Measurements from ENCODE around the gene KRTCAP2.
"Not testable (repeated sequence)": the region's sequence is repeated elsewhere in the genome, so short reads cannot be mapped to it uniquely, and the experiment has no call there.

The KRTCAP2 gene

GRCh38 chr1:155172732-155173477, at the start of gene KRTCAP2:
KRTCAP2 (minus strand) TSS chr1:155173304; CDS start chr1:155173224, 80 bp downstream.
- H3K27ac ChIP-seq, result peak within 1 kb of the TSS; percentile 90
- no peak for TF ChIP-seq ZFX (IDR thresholded peaks at IDR 0.05)
- TF ChIP-seq CTCF (conservative IDR thresholded peaks at IDR 0.05), result peak; percentile 99

- not testable (repeated sequence) for H3K27ac ChIP-seq
Measured at GRCh38 chr1:155220211-155220965, 47.3 kb upstream of the KRTCAP2 start.

- TF ChIP-seq CTCF (conservative IDR thresholded peaks at IDR 0.05) (no peak), ZFX (IDR thresholded peaks at IDR 0.05) (no peak)
- no peak overlapping the region for H3K27ac ChIP-seq
Measured at GRCh38 chr1:155219592-155220031, 46.5 kb upstream of the KRTCAP2 start.

- H3K27ac ChIP-seq, result no peak overlapping the region
Measured at GRCh38 chr1:155218854-155219591, 45.9 kb upstream of the KRTCAP2 start.

GRCh38 chr1:155214702-155215101, 41.6 kb upstream of the KRTCAP2 start:
- not testable (repeated sequence) for H3K27ac ChIP-seq

More at GRCh38 chr1:155218854-155219591, 45.9 kb upstream of the KRTCAP2 start:
- TF ChIP-seq CTCF (conservative IDR thresholded peaks at IDR 0.05) (no peak), ZFX (IDR thresholded peaks at IDR 0.05) (no peak)

- H3K27ac ChIP-seq, result peak overlapping the region; percentile 42
Measured at GRCh38 chr1:155212051-155212440, 38.9 kb upstream of the KRTCAP2 start.

GRCh38 chr1:155211381-155212050, 38.4 kb upstream of the KRTCAP2 start:
- H3K27ac ChIP-seq, result peak overlapping the region; percentile 42

GRCh38 chr1:155210314-155211104, 37.4 kb upstream of the KRTCAP2 start:
- TF ChIP-seq ZFX (IDR thresholded peaks at IDR 0.05) (no peak), CTCF (conservative IDR thresholded peaks at IDR 0.05) (no peak)
- H3K27ac ChIP-seq, result no peak overlapping the region

Measured in C4-2B (cell line).